ENCODE results near the gene TRAPPC8.

- TF ChIP-seq, protein P1, sequence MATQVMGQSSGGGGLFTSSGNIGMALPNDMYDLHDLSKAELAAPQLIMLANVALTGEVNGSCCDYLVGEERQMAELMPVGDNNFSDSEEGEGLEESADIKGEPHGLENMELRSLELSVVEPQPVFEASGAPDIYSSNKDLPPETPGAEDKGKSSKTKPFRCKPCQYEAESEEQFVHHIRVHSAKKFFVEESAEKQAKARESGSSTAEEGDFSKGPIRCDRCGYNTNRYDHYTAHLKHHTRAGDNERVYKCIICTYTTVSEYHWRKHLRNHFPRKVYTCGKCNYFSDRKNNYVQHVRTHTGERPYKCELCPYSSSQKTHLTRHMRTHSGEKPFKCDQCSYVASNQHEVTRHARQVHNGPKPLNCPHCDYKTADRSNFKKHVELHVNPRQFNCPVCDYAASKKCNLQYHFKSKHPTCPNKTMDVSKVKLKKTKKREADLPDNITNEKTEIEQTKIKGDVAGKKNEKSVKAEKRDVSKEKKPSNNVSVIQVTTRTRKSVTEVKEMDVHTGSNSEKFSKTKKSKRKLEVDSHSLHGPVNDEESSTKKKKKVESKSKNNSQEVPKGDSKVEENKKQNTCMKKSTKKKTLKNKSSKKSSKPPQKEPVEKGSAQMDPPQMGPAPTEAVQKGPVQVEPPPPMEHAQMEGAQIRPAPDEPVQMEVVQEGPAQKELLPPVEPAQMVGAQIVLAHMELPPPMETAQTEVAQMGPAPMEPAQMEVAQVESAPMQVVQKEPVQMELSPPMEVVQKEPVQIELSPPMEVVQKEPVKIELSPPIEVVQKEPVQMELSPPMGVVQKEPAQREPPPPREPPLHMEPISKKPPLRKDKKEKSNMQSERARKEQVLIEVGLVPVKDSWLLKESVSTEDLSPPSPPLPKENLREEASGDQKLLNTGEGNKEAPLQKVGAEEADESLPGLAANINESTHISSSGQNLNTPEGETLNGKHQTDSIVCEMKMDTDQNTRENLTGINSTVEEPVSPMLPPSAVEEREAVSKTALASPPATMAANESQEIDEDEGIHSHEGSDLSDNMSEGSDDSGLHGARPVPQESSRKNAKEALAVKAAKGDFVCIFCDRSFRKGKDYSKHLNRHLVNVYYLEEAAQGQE (IDR thresholded peaks at IDR 0.05): no peak
- no peak for TF ChIP-seq POLR2A (IDR thresholded peaks at IDR 0.05; ENCODE audit: low read length)
- TF ChIP-seq, protein P2, sequence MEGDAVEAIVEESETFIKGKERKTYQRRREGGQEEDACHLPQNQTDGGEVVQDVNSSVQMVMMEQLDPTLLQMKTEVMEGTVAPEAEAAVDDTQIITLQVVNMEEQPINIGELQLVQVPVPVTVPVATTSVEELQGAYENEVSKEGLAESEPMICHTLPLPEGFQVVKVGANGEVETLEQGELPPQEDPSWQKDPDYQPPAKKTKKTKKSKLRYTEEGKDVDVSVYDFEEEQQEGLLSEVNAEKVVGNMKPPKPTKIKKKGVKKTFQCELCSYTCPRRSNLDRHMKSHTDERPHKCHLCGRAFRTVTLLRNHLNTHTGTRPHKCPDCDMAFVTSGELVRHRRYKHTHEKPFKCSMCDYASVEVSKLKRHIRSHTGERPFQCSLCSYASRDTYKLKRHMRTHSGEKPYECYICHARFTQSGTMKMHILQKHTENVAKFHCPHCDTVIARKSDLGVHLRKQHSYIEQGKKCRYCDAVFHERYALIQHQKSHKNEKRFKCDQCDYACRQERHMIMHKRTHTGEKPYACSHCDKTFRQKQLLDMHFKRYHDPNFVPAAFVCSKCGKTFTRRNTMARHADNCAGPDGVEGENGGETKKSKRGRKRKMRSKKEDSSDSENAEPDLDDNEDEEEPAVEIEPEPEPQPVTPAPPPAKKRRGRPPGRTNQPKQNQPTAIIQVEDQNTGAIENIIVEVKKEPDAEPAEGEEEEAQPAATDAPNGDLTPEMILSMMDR (IDR thresholded peaks at IDR 0.05): no peak
Measured at GRCh38 chr18:31931163-31931885, 11.6 kb downstream of the TRAPPC8 start.

Measured in A549 (cell line).